AG10803 (cell line): ENCODE measurements around the gene RASSF5.

ENCODE experiments used
- DNase-seq: peaks from one replicate; pipeline ENCODE4 v3.0.0; 2010; ENCODE audit warnings: low read depth
- H3K4me3 ChIP-seq: 2 replicates; pipeline ENCODE4 v1.5.1; 2011; ENCODE audit warnings: mild to moderate bottlenecking, low read length, control low read depth
- TF ChIP-seq, protein P1 (sequence below): conservative IDR thresholded peaks from 2 replicates; pipeline ENCODE4 v1.5.1; 2011; ENCODE audit warnings: mild to moderate bottlenecking, low read length, control low read depth, inconsistent platforms

Gene RASSF5

DNA sequence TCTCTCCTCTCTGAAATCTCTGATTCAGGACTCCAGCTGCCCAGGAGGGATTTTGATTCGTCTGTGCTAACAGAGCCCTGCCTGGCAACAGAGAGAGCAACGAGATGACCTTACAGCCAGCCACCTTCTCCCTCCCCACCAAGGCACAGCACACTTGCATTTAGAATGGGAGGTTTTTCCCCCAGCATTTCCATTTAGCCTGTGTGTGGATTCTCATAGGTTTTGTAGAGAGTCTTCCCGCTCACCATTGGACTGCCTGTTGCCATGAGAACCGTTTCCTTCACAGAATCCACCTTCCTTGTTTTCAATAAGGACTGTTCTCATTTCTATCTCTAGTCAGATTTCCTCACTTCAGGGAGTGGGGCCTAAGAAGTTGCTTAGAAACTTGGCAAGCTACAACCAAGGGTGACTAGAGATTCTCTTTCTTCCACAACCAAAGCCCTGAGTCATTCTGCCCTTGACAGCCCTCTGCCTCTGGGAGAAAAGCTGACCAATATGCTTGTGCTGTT is 42.8 kb upstream of the RASSF5 start:
- TF ChIP-seq, protein P1, sequence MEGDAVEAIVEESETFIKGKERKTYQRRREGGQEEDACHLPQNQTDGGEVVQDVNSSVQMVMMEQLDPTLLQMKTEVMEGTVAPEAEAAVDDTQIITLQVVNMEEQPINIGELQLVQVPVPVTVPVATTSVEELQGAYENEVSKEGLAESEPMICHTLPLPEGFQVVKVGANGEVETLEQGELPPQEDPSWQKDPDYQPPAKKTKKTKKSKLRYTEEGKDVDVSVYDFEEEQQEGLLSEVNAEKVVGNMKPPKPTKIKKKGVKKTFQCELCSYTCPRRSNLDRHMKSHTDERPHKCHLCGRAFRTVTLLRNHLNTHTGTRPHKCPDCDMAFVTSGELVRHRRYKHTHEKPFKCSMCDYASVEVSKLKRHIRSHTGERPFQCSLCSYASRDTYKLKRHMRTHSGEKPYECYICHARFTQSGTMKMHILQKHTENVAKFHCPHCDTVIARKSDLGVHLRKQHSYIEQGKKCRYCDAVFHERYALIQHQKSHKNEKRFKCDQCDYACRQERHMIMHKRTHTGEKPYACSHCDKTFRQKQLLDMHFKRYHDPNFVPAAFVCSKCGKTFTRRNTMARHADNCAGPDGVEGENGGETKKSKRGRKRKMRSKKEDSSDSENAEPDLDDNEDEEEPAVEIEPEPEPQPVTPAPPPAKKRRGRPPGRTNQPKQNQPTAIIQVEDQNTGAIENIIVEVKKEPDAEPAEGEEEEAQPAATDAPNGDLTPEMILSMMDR, result no peak
- peak; percentile 92 for DNase-seq
- no peak overlapping the region for H3K4me3 ChIP-seq

DNA sequence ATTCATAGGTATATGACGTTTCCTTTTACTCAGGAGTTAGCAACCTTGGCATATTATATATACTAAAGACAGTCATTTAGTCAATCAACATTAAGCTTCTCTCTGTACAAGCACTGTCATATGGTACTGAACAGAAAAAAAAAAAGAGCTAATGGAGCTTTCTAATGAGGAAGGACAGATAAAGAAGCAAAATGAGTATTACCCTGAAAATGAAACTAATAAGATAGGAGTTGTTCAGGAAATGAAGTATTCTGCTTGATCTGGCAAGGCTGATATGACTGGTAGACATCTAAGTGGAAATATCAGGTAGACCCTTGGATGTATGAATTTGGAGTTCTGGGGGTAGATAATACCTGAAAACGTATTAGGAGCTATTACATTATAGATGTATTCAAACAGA is 41.4 kb upstream of the RASSF5 start:
- no peak overlapping the region for H3K4me3 ChIP-seq
- TF ChIP-seq, protein P1, result no peak
- DNase-seq, result no peak

DNA sequence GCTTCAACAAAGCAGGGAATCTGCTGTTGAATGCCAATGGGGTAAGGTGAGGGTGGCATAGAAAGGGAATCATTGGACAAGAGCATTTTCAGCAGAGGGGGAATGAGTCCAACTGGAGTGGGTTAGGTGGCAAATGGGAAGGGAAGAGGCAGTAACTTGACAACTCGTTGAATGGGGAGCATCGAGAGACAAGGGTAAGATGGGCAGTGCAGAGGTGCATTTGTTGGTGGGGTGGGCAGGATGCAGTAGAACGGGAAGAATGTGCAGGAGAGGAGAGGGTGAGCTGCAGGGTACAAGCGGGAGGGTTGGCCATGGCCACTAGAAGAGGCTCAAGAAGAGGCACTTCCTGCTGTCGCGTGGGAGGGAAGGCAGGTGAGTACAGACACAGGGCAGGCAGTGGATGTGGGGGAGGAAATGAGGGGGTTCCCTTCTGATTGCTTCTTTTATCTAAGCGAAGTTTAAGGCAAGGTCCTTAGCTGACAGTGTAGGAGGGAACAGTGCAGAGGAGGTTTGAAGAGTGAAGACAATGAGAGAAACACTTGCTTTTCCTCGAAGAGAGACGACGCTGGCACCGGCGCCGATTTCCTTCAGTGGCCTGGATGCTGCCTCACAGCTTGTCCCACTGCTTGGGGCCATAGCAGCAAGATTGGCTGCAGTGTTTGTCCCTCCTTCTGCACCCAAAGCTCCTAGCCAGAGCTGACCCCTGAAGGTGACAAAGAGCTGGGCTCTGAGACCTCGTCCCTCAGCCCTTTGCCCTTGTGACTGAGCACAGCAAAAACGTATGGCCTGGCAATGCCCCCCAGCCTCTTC is 40.3 kb upstream of the RASSF5 start:
- no peak overlapping the region for H3K4me3 ChIP-seq
- no peak for DNase-seq
- TF ChIP-seq, protein P1, result no peak

DNA sequence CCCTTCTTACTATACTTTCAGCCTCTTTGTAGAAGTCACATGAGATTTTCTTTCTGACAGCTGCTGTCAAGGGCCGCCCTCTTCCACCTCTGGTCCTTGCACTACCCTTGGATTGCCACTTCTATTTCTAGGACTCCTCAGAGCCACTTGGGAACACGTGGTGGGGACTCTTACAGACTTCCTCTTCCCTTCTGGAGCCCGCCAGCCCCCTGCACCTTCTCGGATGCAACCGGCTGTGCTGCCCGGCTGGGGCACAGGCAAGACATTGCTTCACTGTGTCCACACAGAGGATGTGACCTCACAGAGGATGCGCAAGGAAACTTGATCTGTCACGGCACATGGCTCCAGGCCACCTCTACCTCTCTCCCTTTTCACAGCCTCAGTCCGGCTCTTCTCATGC is 39.4 kb upstream of the RASSF5 start:
- DNase-seq, result peak; percentile 77
- TF ChIP-seq, protein P1, result no peak
- H3K4me3 ChIP-seq, result no peak overlapping the region

DNA sequence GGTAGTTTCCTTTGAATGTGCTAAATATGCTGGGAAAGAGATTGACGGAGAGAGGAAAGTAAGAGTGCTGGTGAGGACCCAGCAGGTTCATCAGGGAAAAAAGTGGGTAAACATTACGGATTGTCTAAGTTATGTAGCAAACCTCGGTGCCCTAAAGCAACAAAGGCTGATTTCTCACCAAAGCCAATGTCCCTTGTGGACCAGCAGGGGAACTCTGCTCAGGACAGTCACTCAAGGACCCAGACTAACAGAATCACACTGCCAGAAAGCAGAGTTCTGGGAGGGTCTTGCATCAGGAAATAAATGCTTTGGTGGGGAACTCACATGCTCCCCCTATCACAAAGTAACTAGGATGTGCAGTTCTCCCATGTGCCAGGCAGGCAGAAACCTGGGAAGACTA is 38.8 kb upstream of the RASSF5 start:
- TF ChIP-seq, protein P1, result no peak
- DNase-seq, result no peak
- H3K4me3 ChIP-seq, result no peak overlapping the region

DNA sequence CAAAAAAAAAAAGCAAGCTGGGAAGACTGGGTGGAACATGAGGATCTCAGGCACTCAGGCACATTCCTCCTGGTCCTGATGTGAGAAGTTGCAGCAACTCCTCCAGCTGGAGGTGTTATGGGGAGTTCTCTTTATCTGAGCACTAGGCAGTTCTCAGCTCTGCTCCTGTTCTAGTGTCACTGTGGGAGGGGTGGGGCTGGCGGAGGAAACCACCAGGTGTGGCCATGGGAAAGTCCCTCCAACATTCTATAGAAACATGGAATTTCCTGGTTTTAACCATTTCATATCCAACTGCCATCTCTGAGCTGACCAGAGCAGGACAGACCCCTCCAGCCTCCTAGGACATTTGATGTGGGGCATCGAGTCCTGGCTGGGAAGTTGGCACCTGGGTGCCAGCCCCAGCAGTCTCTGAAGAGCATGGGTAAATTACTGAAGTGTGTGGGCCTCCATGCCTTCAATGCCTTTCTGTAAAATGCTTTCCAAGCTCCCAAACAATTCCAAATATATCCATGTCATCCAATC is 37.9 kb upstream of the RASSF5 start:
- no peak for DNase-seq
- TF ChIP-seq, protein P1, result no peak
- peak overlapping the region; percentile 77; the same call in 1 of the 2 replicates for H3K4me3 ChIP-seq
